GM18519 (cell line): ENCODE measurements around the gene TUBA3D.
"Not testable (repeated sequence)": the region's sequence is repeated elsewhere in the genome, so short reads cannot be mapped to it uniquely, and the experiment has no call there.

Experiments
- ATAC-seq: cut with Tn5 transposase; IDR thresholded peaks from one replicate; pipeline ENCODE4 v1.9.1; 2021; ENCODE audit warnings: mild to moderate bottlenecking, moderate library complexity; ENCODE audit not compliant: unreplicated experiment, low FRiP score

TUBA3D gene

DNA sequence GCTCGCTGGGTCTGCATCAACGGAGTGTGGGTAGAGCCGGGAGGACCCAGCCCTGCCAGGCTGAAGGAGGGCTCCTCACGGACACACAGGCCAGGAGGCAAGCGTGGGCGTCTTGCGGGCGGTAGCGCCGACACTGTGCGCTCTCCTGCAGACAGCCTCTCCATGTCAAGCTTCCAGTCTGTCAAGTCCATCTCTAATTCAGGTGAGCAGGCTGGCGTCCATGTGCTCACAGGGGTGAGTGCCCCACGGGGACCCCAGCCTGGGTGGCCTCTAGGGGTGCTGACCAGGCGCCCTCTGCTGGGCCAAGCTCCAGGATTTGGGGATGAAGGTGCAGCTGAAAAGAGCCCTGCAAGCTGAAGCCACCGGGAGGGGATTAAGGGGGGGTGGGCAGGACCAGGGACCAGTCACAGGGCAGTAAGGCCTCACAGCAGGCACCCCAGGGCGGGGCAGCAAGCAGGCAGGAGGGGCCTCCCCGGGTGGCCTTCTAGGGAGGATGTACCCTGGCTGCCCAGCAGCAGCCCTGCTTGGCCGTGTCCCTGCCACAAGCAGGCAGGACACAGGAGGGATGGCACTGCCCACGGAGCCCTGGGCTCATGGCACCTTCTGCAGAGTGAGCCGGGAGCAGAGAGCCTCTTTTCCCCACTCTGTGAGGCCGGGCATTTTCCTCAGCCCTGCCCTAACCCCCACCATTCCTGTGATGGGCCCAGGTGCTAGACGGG is 54.9 kb downstream of the TUBA3D start:
- ATAC-seq: not testable (repeated sequence)

DNA sequence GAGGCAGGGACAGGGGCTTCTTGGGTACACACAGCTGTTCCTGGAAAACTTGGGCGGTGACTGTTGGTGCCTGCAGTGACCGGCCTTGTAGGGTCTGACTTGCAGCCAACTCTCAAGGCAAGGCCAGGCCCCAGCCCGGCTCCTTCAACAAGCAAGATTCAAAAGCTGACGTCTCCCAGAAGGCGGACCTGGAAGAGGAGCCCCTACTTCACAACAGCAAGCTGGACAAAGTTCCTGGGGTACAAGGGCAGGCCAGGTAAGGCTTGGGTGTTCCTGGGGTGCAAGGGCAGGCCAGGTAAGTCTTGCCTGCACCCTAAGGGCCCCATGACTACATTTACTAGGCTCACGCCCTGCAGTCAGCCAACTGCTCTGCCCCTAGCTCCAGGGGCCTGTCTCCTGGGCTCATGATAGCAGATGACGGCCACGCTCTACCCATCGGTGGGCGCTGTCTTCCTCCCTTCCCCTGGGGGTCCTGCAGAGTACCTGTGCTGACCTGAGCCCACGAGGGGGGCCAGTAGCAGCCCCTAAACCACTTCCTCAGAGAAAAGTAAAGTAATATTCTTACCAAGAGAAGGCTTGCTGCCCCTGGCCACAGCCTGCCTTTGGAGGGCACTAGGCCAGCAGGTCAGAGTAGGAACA is 55.7 kb downstream of the TUBA3D start:
- not testable (repeated sequence) for ATAC-seq
